Nucleus accumbens (tissue), 56 donors: Measurements from ENCODE around the gene PCNX2.

ENCODE experiments used
- DNase-seq, 56 donors: peaks; one replicate each; lab custom pipeline; 2025; lab: John Stamatoyannopoulos, UW

PCNX2 gene

GRCh38 chr1:233238884-233239431 is 56.6 kb downstream of the PCNX2 start:
- no peak for DNase-seq

- DNase-seq, result no peak
These were observed 57.9 kb downstream of the PCNX2 start for GRCh38 chr1:233237647-233238046.

- DNase-seq, result no peak
These were observed 62.0 kb downstream of the PCNX2 start for GRCh38 chr1:233233508-233234040.

GRCh38 chr1:233230011-233230410 is 65.5 kb downstream of the PCNX2 start:
- DNase-seq, result no peak

GRCh38 chr1:233229288-233229687 is 66.2 kb downstream of the PCNX2 start:
- DNase-seq, result no peak

GRCh38 chr1:233227930-233228465 is 67.5 kb downstream of the PCNX2 start:
- no peak for DNase-seq

GRCh38 chr1:233224311-233224710 is 71.2 kb downstream of the PCNX2 start:
- DNase-seq, result no peak

GRCh38 chr1:233217832-233218231 is 77.7 kb downstream of the PCNX2 start:
- DNase-seq, result no peak

GRCh38 chr1:233216009-233216408 is 79.5 kb downstream of the PCNX2 start:
- no peak for DNase-seq

GRCh38 chr1:233215135-233215760 is 80.3 kb downstream of the PCNX2 start:
- no peak for DNase-seq

GRCh38 chr1:233211595-233211994 is 83.9 kb downstream of the PCNX2 start:
- no peak for DNase-seq

- no peak for DNase-seq
These were observed 84.4 kb downstream of the PCNX2 start for GRCh38 chr1:233211106-233211505.

- no peak for DNase-seq
These were observed 86.0 kb downstream of the PCNX2 start for GRCh38 chr1:233209481-233209880.

- DNase-seq, result no peak
These were observed 86.8 kb downstream of the PCNX2 start for GRCh38 chr1:233208687-233209086.

- DNase-seq, result no peak
These were observed 97.6 kb downstream of the PCNX2 start for GRCh38 chr1:233197940-233198339.

GRCh38 chr1:233193741-233194140 is 101.8 kb downstream of the PCNX2 start:
- no peak for DNase-seq

GRCh38 chr1:233190987-233191386 is 104.5 kb downstream of the PCNX2 start:
- no peak for DNase-seq

GRCh38 chr1:233189526-233189925 is 106.0 kb downstream of the PCNX2 start:
- DNase-seq, result no peak

GRCh38 chr1:233188061-233188460 is 107.5 kb downstream of the PCNX2 start:
- no peak for DNase-seq

- no peak for DNase-seq
These were observed 112.1 kb downstream of the PCNX2 start for GRCh38 chr1:233183226-233184020.

GRCh38 chr1:233182587-233182986 is 112.9 kb downstream of the PCNX2 start:
- DNase-seq, result no peak
